A549 (cell line): Measurements from ENCODE around the gene MMGT1.

ENCODE experiments used
- CHD4 ChIP-seq: fragments of 200-600 bp; sonication (generic); IDR thresholded peaks from 2 replicates; pipeline ENCODE4 v1.6.1; 2016; ENCODE audit warnings: antibody characterized with exemption, mild to moderate bottlenecking, borderline replicate concordance
- CTCF ChIP-seq: fragments of >200 bp; sonication (Bioruptor Twin); formaldehyde crosslinking; IDR thresholded peaks from 3 replicates; pipeline ENCODE4 v1.5.1; 2016
- EP300 ChIP-seq, 2 experiments: fragments of >200 bp; sonication (Bioruptor Twin); formaldehyde crosslinking; IDR thresholded peaks; 2 replicates in 1 of 2; 3 replicates in 1 of 2; pipeline ENCODE4 v1.6.1; 2016 to 2017
- HOXB13 ChIP-seq: fragments of 250-450 bp; sonication (Bioruptor Pico); IDR thresholded peaks from 2 replicates; pipeline ENCODE4 v1.5.0; 2020; ENCODE audit warnings: low read depth, mild to moderate bottlenecking, moderate library complexity
- KDM5A ChIP-seq: fragments of 200-600 bp; sonication (generic); IDR thresholded peaks from 2 replicates; pipeline ENCODE4 v1.6.1; 2016; ENCODE audit warnings: antibody characterized with exemption, mild to moderate bottlenecking
- MAFK ChIP-seq: fragments of 450-650 bp; IDR thresholded peaks from 2 replicates; pipeline ENCODE4 v1.6.1; 2014; ENCODE audit not compliant: partially characterized antibody
- MYC ChIP-seq: IDR thresholded peaks from 2 replicates; pipeline ENCODE4 v1.6.1; 2012; ENCODE audit warnings: mild to moderate bottlenecking, inconsistent platforms, low read length, improper control_type of control experiment, borderline replicate concordance
- POLR2A ChIP-seq: IDR thresholded peaks from 2 replicates; pipeline ENCODE4 v1.6.1; 2012; ENCODE audit warnings: mild to moderate bottlenecking, low read length
- RAD21 ChIP-seq, 2 experiments: fragments of >200 bp in 1 of 2; sonication (Bioruptor Twin) in 1 of 2; formaldehyde crosslinking in 1 of 2; IDR thresholded peaks in 1 of 2; conservative IDR thresholded peaks in 1 of 2; 2 replicates in 1 of 2; 3 replicates in 1 of 2; pipeline ENCODE4 v1.6.1; 2012 to 2018; ENCODE audit warnings: inconsistent platforms in 1 of 2
- RFX5 ChIP-seq: fragments of 450-650 bp; IDR thresholded peaks from 2 replicates; pipeline ENCODE4 v1.7.1; 2014; ENCODE audit warnings: antibody characterized with exemption, mild to moderate bottlenecking, moderate library complexity
- SMC3 ChIP-seq: fragments of >200 bp; sonication (Bioruptor Twin); formaldehyde crosslinking; IDR thresholded peaks from 3 replicates; pipeline ENCODE4 v1.6.1; 2018; ENCODE audit warnings: inconsistent platforms
- SREBF2 ChIP-seq: fragments of 450-650 bp; IDR thresholded peaks from 2 replicates; pipeline ENCODE4 v1.6.1; 2014; ENCODE audit warnings: mild to moderate bottlenecking, moderate library complexity
- ZFP36 ChIP-seq: fragments of 450-650 bp; IDR thresholded peaks from 2 replicates; pipeline ENCODE4 v1.6.1; 2014; ENCODE audit warnings: borderline replicate concordance; ENCODE audit not compliant: partially characterized antibody

- TF ChIP-seq ZFP36 (no peak), CTCF (no peak), EP300 (IDR thresholded peaks at IDR 0.05) (no peak), MYC (no peak), POLR2A (no peak), MAFK (no peak), SMC3 (no peak), HOXB13 (CRISPR knock-in tag) (no peak), CHD4 (no peak), RAD21 (conservative IDR thresholded peaks at IDR 0.05 in 1 of 2, IDR thresholded peaks at IDR 0.05 in 1 of 2) (no peak), KDM5A (no peak), RFX5 (no peak), SREBF2 (no peak)
Observed at GRCh38 chrX:135944486-135944885, 29.3 kb downstream of the MMGT1 start.
